HG03457 (cell line): Measurements from ENCODE around the gene NOD2.

Experiments
- ATAC-seq: cut with Tn5 transposase; IDR thresholded peaks from one replicate; pipeline ENCODE4 v1.9.1; 2021; ENCODE audit warnings: moderate number of reproducible peaks; ENCODE audit not compliant: unreplicated experiment

Gene NOD2

DNA sequence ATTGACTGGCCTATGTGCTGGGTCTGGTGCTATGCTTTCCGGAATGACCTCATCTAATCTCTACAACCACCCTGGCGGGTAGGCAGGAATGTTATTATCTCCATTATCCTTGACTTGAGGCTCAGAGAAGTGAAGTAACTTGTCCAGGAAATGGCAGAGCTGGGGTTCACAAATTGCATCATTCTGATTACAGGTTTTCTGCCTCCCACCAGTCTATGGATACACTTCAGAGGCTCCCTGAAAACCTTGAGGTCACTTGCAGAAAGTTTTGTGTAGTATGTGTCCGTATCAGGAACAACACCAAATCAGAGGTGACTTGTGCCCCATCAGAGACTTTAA, 19.1 kb downstream of the NOD2 start:
- ATAC-seq: no peak

DNA sequence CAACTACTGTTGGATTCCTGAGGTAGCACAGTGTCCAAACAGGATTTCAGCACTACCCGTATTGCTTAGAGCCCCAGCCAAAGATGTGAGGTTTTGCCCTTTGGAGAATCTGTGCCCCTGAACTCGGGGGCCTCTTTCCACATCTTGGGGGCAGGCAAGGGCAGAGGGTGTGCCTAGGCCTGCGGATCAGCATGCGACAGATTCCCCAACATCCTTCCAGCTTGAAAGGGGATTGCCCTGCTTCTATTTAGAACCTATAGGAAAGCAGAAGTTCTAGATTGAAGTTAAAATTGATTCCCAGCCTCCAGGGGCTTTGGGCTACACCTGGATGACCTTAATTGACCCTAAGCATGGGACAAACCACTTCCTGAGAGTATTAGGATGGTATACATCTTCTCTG, 19.6 kb downstream of the NOD2 start:
- no peak for ATAC-seq

GRCh38 chr16:50717091-50717490, 23.7 kb downstream of the NOD2 start:
- no peak for ATAC-seq

- no peak for ATAC-seq
Observed at GRCh38 chr16:50717494-50717893, 24.1 kb downstream of the NOD2 start.

GRCh38 chr16:50718061-50718760, 24.8 kb downstream of the NOD2 start:
- no peak for ATAC-seq

DNA sequence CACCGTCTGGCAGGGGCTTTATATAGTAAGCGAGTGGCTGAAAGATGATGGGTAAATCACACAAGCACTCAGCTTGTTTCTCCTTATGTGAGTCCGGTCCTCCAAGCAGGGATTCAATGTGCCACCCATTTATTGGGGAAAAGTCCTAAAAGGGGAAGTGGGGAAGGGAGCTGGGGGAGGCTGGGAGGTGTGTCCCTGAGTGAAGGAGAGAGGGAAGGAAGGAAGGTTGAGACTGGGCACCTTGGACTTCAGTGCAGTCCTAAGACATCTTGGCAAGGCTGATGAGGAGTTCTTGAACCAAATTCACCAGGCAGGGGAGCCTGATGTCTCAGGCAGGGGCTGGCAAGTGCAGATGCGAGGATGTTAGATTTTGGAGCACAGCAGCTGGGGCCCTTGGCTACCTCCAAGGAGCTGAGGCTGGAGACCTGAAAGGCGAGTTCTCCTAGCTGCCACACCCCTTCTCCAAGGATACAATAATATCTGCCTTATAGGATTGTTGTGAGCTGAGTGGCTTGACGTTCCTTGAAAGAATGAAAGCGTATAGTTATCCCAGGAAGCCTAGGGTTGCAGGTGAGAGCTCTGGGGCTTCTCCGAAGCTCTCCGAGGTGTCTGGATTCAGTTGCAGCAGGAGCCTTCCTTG, 25.5 kb downstream of the NOD2 start:
- ATAC-seq: no peak

DNA sequence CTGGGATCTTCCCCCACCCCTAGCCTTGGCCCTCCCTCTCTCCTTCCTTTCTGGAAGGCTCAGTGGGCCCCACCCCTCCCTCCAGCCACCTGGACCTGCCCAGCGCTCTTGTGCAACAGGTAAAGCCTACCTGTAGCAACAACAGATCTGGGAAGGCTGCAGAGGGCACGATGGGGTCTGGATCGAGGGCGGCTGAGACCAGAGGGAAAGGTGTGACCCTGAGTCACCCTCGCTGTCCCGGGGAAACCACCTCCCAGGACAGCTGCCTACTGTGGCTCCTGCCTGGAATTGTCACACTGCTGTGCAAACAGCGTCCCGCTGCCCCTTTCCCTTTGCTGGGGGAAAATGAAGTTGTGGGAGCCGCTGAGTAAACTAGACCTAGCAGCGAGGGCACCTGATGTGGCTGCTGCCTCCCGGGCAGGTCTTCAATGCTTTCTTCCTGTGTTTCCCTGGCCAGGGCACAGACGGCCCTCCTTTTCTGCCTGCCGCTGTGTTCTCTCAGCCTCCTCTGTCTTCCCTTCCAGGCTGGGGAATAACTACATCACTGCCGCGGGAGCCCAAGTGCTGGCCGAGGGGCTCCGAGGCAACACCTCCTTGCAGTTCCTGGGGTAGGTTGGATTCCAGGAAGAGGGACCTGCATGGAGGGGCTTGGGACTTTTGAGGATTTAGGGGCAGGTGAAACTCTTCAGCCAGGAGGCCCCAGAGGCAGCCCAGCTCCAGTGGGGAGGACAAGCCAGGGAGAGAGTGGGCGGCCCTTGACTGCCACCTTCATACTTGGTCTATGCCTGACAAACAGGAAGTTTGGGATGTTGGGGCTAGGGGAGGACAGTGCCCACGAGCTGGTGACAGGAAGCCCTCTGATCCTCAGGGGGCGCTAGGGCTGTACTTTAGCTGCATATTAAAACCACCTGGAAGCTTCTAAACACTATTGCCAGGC, 26.3 kb downstream of the NOD2 start:
- no peak for ATAC-seq

GRCh38 chr16:50721549-50722404, 28.4 kb downstream of the NOD2 start:
- ATAC-seq: no peak

GRCh38 chr16:50722405-50722737, 29.0 kb downstream of the NOD2 start:
- no peak for ATAC-seq

GRCh38 chr16:50722960-50723359, 29.6 kb downstream of the NOD2 start:
- no peak for ATAC-seq

- no peak for ATAC-seq
Observed at GRCh38 chr16:50724306-50724705, 30.9 kb downstream of the NOD2 start.

DNA sequence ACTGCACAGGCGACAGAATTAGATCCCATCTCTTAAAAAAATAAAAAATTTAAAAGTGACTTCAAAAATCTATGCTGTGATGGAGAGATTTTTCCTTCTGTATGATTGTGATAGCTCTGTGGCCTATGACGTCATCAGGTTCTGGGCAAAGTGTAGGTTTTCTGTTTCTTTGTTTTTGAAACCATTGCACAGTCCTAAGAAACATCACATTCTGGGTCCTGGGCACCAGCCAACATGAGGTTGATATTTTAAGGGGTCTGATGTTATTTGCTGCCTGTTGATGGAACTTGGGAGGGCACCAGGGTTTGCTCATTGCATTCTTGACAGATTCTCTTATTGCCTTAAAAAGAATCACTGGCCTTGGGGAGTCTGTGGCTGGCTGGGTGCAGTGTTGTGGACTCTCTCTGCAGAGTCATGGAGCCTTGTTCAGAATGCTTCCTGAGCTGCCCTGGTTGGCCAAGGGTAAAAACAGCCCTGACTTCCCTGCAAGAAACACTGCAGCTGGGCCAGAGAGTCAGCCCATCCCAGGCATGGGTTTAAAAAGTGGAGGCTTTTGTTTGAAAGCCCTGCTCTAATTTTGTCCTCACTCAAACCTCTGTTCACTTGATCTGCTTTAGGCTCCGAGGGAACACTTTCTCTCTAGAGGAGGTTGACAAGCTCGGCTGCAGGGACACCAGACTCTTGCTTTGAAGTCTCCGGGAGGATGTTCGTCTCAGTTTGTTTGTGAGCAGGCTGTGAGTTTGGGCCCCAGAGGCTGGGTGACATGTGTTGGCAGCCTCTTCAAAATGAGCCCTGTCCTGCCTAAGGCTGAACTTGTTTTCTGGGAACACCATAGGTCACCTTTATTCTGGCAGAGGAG, 38.0 kb downstream of the NOD2 start:
- ATAC-seq: no peak

DNA sequence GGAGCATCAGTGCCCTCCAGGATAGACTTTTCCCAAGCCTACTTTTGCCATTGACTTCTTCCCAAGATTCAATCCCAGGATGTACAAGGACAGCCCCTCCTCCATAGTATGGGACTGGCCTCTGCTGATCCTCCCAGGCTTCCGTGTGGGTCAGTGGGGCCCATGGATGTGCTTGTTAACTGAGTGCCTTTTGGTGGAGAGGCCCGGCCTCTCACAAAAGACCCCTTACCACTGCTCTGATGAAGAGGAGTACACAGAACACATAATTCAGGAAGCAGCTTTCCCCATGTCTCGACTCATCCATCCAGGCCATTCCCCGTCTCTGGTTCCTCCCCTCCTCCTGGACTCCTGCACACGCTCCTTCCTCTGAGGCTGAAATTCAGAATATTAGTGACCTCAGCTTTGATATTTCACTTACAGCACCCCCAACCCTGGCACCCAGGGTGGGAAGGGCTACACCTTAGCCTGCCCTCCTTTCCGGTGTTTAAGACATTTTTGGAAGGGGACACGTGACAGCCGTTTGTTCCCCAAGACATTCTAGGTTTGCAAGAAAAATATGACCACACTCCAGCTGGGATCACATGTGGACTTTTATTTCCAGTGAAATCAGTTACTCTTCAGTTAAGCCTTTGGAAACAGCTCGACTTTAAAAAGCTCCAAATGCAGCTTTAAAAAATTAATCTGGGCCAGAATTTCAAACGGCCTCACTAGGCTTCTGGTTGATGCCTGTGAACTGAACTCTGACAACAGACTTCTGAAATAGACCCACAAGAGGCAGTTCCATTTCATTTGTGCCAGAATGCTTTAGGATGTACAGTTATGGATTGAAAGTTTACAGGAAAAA, 38.8 kb downstream of the NOD2 start:
- ATAC-seq: no peak

- no peak for ATAC-seq
Observed at GRCh38 chr16:50733468-50733867, 40.1 kb downstream of the NOD2 start.

DNA sequence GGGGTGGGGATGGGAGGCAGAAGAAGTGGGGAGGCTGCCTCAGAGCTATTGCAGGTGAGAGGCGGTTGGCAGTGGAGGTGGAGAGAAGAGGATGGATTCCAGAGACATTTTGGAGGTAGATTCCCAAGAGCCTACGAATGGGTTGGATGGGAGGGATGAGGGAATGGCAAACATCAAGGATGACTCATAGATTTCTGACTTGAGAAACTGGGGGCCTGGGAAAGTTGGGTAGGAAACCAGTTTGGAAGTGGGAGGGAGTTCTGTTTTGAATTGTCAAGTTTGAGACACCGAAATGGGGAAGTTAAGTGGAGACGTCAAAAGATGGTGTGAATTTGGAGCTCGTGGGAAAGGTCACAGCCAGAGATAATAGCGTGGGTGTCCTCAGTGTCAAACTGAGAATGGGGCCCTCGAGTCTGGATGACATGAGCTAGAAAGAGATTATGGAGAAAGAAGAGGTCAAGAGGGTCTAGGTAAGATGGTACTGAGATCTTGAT, 42.3 kb downstream of the NOD2 start:
- ATAC-seq: no peak

DNA sequence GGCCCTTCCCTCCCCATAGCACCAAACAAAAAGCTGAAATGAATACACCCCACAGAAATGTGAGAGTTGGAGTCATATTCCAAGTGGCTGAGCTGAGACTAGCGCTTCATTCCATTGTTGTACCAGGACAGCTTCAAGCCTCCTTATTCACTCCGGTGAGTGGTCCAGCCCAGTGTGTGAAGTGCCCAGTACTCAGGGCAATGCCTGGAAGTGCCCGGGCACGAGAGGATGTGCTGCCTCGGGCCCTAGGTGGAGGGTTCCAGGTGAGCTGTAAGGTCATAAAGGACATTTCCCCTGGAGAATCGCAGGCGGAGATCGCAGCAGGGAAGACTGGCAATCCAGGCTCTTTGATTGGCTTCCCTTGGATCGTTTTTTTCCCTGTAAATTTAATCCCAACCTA, 43.0 kb downstream of the NOD2 start:
- no peak for ATAC-seq

DNA sequence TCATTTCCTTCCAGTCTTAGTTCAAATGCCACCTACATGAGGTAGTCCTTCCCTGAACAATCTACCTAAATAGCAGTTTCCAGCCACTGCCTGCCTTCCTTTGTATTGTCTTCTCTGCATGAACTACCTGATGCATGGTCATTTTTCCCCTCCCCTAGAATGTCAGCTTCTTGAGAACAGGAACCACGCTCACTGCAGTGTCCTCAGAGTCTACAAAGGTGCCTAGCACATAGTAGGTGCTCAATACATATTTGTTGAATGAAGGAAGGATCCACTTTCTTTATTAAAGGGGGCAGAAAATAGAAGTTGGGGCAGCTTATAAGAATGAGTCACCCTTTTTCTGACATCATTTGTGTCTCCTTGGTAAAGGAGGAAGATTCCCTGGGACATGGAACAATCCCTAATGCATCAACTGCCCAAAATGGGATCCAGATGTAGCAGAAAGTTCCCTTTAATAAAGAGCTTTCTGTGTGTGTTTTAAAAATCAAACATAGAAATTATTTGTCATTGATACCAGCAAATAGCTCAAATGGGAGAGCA, 44.1 kb downstream of the NOD2 start:
- no peak for ATAC-seq

- no peak for ATAC-seq
Observed at GRCh38 chr16:50739031-50739430, 45.6 kb downstream of the NOD2 start.

DNA sequence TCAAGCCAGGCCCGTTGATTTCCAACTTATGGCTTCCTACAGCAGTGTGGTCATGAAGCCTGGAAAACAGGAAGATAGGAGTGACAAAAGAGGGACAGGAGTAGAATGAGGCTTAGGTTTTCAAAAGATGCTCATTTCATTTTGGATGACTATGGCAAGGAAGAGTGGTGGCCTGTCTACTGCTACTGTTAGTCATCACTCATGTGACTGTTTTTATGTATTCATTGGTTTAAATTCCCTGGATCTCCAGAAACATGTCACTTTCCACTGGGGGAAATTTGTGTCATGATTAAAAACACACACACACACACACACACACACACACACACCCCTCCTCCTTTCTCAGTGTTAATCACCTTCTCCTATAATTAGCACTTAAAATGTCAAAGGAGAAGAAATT, 47.3 kb downstream of the NOD2 start:
- ATAC-seq: no peak
